GM19324 (cell line): Measurements from ENCODE around the gene ISM1.

Source experiments
- ATAC-seq: cut with Tn5 transposase; IDR thresholded peaks from one replicate; pipeline ENCODE4 v1.9.1; 2021; ENCODE audit warnings: mild to moderate bottlenecking, moderate library complexity; ENCODE audit not compliant: unreplicated experiment, low FRiP score

The ISM1 gene

GRCh38 chr20:13251904-13252297, 30.8 kb downstream of the ISM1 start:
- no peak for ATAC-seq

GRCh38 chr20:13255356-13255755, 34.3 kb downstream of the ISM1 start:
- ATAC-seq = no peak

- ATAC-seq = no peak
These were observed 35.5 kb downstream of the ISM1 start for GRCh38 chr20:13256606-13257005.

GRCh38 chr20:13259921-13260320, 38.8 kb downstream of the ISM1 start:
- no peak for ATAC-seq

- no peak for ATAC-seq
These were observed 39.7 kb downstream of the ISM1 start for GRCh38 chr20:13260650-13261279.

GRCh38 chr20:13261460-13262301, 40.6 kb downstream of the ISM1 start:
- ATAC-seq = peak; percentile 59

- ATAC-seq = no peak
These were observed 41.2 kb downstream of the ISM1 start for GRCh38 chr20:13262302-13262650.

- no peak for ATAC-seq
These were observed 41.7 kb downstream of the ISM1 start for GRCh38 chr20:13262671-13263360.

- no peak for ATAC-seq
These were observed 42.4 kb downstream of the ISM1 start for GRCh38 chr20:13263451-13263850.

GRCh38 chr20:13264907-13265306, 43.8 kb downstream of the ISM1 start:
- no peak for ATAC-seq

- no peak for ATAC-seq
These were observed 44.9 kb downstream of the ISM1 start for GRCh38 chr20:13265941-13266340.

- no peak for ATAC-seq
These were observed 46.2 kb downstream of the ISM1 start for GRCh38 chr20:13267231-13267630.

GRCh38 chr20:13268953-13269352, 47.9 kb downstream of the ISM1 start:
- ATAC-seq = no peak

GRCh38 chr20:13270211-13270610, 49.1 kb downstream of the ISM1 start:
- no peak for ATAC-seq

- ATAC-seq = no peak
These were observed 50.0 kb downstream of the ISM1 start for GRCh38 chr20:13271098-13271497.

- ATAC-seq = no peak
These were observed 51.2 kb downstream of the ISM1 start for GRCh38 chr20:13271977-13272975.

- ATAC-seq = no peak
These were observed 53.3 kb downstream of the ISM1 start for GRCh38 chr20:13274275-13274861.

GRCh38 chr20:13276945-13277541, 56.0 kb downstream of the ISM1 start:
- no peak for ATAC-seq

- ATAC-seq = no peak
These were observed 56.7 kb downstream of the ISM1 start for GRCh38 chr20:13277663-13278295.
